ENCODE data around the gene ADD2. TPM values are rescaled to one million over a fixed set of nuclear protein-coding genes. Genes with fewer than 3 reads are reported as not detected.

Gene ADD2
- total RNA-seq, 2 experiments from 2014 or later = 4.4 to 6.4 TPM

- H3K4me3 ChIP-seq (ENCODE audit: low read length) = no peak overlapping the region
- TF ChIP-seq, protein P1, sequence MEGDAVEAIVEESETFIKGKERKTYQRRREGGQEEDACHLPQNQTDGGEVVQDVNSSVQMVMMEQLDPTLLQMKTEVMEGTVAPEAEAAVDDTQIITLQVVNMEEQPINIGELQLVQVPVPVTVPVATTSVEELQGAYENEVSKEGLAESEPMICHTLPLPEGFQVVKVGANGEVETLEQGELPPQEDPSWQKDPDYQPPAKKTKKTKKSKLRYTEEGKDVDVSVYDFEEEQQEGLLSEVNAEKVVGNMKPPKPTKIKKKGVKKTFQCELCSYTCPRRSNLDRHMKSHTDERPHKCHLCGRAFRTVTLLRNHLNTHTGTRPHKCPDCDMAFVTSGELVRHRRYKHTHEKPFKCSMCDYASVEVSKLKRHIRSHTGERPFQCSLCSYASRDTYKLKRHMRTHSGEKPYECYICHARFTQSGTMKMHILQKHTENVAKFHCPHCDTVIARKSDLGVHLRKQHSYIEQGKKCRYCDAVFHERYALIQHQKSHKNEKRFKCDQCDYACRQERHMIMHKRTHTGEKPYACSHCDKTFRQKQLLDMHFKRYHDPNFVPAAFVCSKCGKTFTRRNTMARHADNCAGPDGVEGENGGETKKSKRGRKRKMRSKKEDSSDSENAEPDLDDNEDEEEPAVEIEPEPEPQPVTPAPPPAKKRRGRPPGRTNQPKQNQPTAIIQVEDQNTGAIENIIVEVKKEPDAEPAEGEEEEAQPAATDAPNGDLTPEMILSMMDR (IDR thresholded peaks at IDR 0.05) = no peak
- DNase-seq (no peak), ATAC-seq (ENCODE audit: poor library complexity) (no peak)
- Mint-ChIP-seq H3K36me3 (ENCODE audit: low read depth) (no peaks in the 10 kb centered on the region), H3K27ac (no peak overlapping the region), H3K27me3 (peaks cover 9% of the 10 kb centered on the region), H3K9me3 (no peaks in the 10 kb centered on the region), H3K4me3 (no peak overlapping the region), H3K4me1 (ENCODE audit: low read depth) (no peaks in the 10 kb centered on the region)
- no peaks in the 10 kb centered on the region for H3K4me1 ChIP-seq (ENCODE audit: insufficient read depth, low read length)
- H3K36me3 ChIP-seq (ENCODE audit: insufficient read depth, low read length) = no peaks in the 10 kb centered on the region
- H3K27ac ChIP-seq (ENCODE audit: low read depth in 1 of 2, low read length in 2 of 2) = no peak overlapping the region
- ChIA-PET CTCF (no interaction called here), POLR2A (no interaction called here)
- no peaks in the 10 kb centered on the region for H3K9me3 ChIP-seq (ENCODE audit: control insufficient read depth in 1 of 2, insufficient read depth in 1 of 2, low read length in 2 of 2)
- H3K27me3 ChIP-seq (ENCODE audit: control insufficient read depth in 1 of 2, insufficient read depth in 2 of 2, low read length in 2 of 2) = peaks cover 0 to 4% of the 10 kb centered on the region in 2 experiments
- intact Hi-C loops (cut with DNase I, micrococcal nuclease) = no loop called here
Measured at GRCh38 chr2:70757360-70757759, 10.6 kb downstream of the ADD2 start.

DNA sequence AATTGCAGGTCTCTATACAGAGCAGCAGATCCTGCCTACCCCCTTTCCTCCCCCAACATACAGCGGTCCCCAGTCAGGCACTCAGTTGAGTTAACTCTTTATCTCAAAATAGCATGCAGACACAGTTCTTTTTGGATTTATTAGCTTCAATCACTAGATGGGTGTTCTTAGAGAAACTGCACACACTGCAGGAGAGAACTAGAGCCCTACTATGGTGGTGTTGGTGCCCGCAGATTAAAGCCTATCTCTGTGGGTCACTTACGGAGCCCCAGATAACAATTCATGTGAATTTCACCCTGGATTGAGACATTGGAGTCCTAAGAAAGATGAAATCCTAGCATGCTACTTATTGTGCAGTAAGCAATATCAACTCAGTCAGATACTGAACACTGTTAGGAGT lies 11.9 kb downstream of the ADD2 start:
- Histone ChIP-seq H3K27me3 (ENCODE audit: control insufficient read depth in 1 of 2, insufficient read depth in 2 of 2, low read length in 2 of 2) (no peaks in the 10 kb centered on the region), H3K4me1 (ENCODE audit: insufficient read depth, low read length) (no peaks in the 10 kb centered on the region), H3K36me3 (ENCODE audit: insufficient read depth, low read length) (no peaks in the 10 kb centered on the region), H3K9me3 (ENCODE audit: control insufficient read depth in 1 of 2, insufficient read depth in 1 of 2, low read length in 2 of 2) (no peaks in the 10 kb centered on the region), H3K27ac (ENCODE audit: low read depth in 1 of 2, low read length in 2 of 2) (no peak overlapping the region), H3K4me3 (ENCODE audit: low read length) (no peak overlapping the region)
- TF ChIP-seq, protein P1 (IDR thresholded peaks at IDR 0.05) = no peak
- intact Hi-C loops (cut with DNase I, micrococcal nuclease) = no loop called here
- Mint-ChIP-seq H3K36me3 (ENCODE audit: low read depth) (no peaks in the 10 kb centered on the region), H3K4me3 (no peak overlapping the region), H3K4me1 (ENCODE audit: low read depth) (no peaks in the 10 kb centered on the region), H3K27me3 (peaks cover 9% of the 10 kb centered on the region), H3K9me3 (no peaks in the 10 kb centered on the region), H3K27ac (no peak overlapping the region)
- ChIA-PET POLR2A (no interaction called here), CTCF (no interaction called here)
- ATAC-seq (ENCODE audit: poor library complexity) (no peak), DNase-seq (no peak)

GRCh38 chr2:70753902-70754301 lies 14.1 kb downstream of the ADD2 start:
- ChIA-PET POLR2A (no interaction called here), CTCF (no interaction called here)
- Mint-ChIP-seq H3K9me3 (no peaks in the 10 kb centered on the region), H3K36me3 (ENCODE audit: low read depth) (no peaks in the 10 kb centered on the region), H3K27me3 (no peaks in the 10 kb centered on the region), H3K4me3 (no peak overlapping the region), H3K4me1 (ENCODE audit: low read depth) (no peaks in the 10 kb centered on the region), H3K27ac (no peak overlapping the region)
- Histone ChIP-seq H3K27ac (ENCODE audit: low read depth in 1 of 2, low read length in 2 of 2) (no peak overlapping the region), H3K9me3 (ENCODE audit: control insufficient read depth in 1 of 2, insufficient read depth in 1 of 2, low read length in 2 of 2) (no peaks in the 10 kb centered on the region), H3K36me3 (ENCODE audit: insufficient read depth, low read length) (no peaks in the 10 kb centered on the region), H3K4me1 (ENCODE audit: insufficient read depth, low read length) (no peaks in the 10 kb centered on the region), H3K4me3 (ENCODE audit: low read length) (no peak overlapping the region), H3K27me3 (ENCODE audit: control insufficient read depth in 1 of 2, insufficient read depth in 2 of 2, low read length in 2 of 2) (no peaks in the 10 kb centered on the region)
- intact Hi-C loops (cut with DNase I, micrococcal nuclease) = no loop called here
- no peak for DNase-seq
- TF ChIP-seq, protein P1 (IDR thresholded peaks at IDR 0.05) = no peak
- ATAC-seq (ENCODE audit: poor library complexity) = no peak

Measured in CD4-positive, alpha-beta T cell (primary cell).